ENCODE results near the gene CTXN1. TPM values are rescaled to one million over a fixed set of nuclear protein-coding genes. Genes with fewer than 3 reads are reported as not detected.

Gene CTXN1
- total and polyA plus RNA-seq, 7 donors = 0.04 to 0.30 (median 0.25) TPM; not detected in 4

GRCh38 chr19:7942981-7943443 is 17.1 kb upstream of the CTXN1 start:
- TF ChIP-seq CTCF (IDR thresholded peaks at IDR 0.05) = no peak
- Histone ChIP-seq H3K9me3 (no peaks in the 10 kb centered on the region), H3K36me3 (ENCODE audit: insufficient read depth in 1 of 2, low read depth in 1 of 2) (peaks cover 0 to 48% of the 10 kb centered on the region in 2 donors), H3K27ac (peak overlapping the region; percentile 99), H3K27me3 (ENCODE audit: insufficient read depth in 3 of 3, low read length in 2 of 3) (no peaks in the 10 kb centered on the region), H3K4me3 (peak overlapping the region; percentile 99), H3K4me1 (peaks cover 17% of the 10 kb centered on the region)
- intact Hi-C loops (cut with DNase I) = no loop called here
- DNase-seq (no peak), ATAC-seq (no peak)
- WGBS, 3 donors = 3 to 5% (median 3%) methylated on average over 33 of the region's 33 CpGs

GRCh38 chr19:7941895-7942596 is 16.1 kb upstream of the CTXN1 start:
- TF ChIP-seq CTCF (IDR thresholded peaks at IDR 0.05) = no peak
- Histone ChIP-seq H3K36me3 (ENCODE audit: insufficient read depth in 1 of 2, low read depth in 1 of 2) (peaks cover 0 to 55% of the 10 kb centered on the region in 2 donors), H3K27ac (no peak overlapping the region), H3K9me3 (no peaks in the 10 kb centered on the region), H3K4me3 (peak overlapping the region; percentile 99), H3K4me1 (peaks cover 17% of the 10 kb centered on the region), H3K27me3 (ENCODE audit: insufficient read depth in 3 of 3, low read length in 2 of 3) (no peaks in the 10 kb centered on the region)
- intact Hi-C loops (cut with DNase I) = no loop called here
- no peak for DNase-seq
- 82 to 84% (median 83%) methylated on average over 19 of the region's 19 CpGs for WGBS, 3 donors
- ATAC-seq = no peak

GRCh38 chr19:7940841-7941240 is 14.9 kb upstream of the CTXN1 start:
- Histone ChIP-seq H3K36me3 (ENCODE audit: insufficient read depth in 1 of 2, low read depth in 1 of 2) (peaks cover 0 to 67% of the 10 kb centered on the region in 2 donors), H3K27me3 (ENCODE audit: insufficient read depth in 3 of 3, low read length in 2 of 3) (no peaks in the 10 kb centered on the region), H3K27ac (no peak overlapping the region), H3K9me3 (no peaks in the 10 kb centered on the region), H3K4me1 (peaks cover 17% of the 10 kb centered on the region), H3K4me3 (no peak overlapping the region)
- DNase-seq (peak in 1 of 2 donors; percentile 40), ATAC-seq (no peak)
- 89 to 91% (median 89%) methylated on average over 13 of the region's 13 CpGs for WGBS, 3 donors
- intact Hi-C loops (cut with DNase I) = no loop called here
- TF ChIP-seq CTCF (IDR thresholded peaks at IDR 0.05) = no peak

GRCh38 chr19:7934766-7935165 is 8.8 kb upstream of the CTXN1 start:
- Histone ChIP-seq H3K27me3 (ENCODE audit: insufficient read depth in 3 of 3, low read length in 2 of 3) (no peaks in the 10 kb centered on the region), H3K27ac (no peak overlapping the region), H3K36me3 (ENCODE audit: insufficient read depth in 1 of 2, low read depth in 1 of 2) (peaks cover 9 to 100% of the 10 kb centered on the region in 2 donors), H3K4me3 (no peak overlapping the region), H3K4me1 (peaks cover 4% of the 10 kb centered on the region), H3K9me3 (no peaks in the 10 kb centered on the region)
- TF ChIP-seq CTCF (IDR thresholded peaks at IDR 0.05) = no peak
- DNase-seq = no peak
- ATAC-seq = no peak
- intact Hi-C loops (cut with DNase I) = no loop called here
- 84 to 92% (median 90%) methylated on average over 21 of the region's 21 CpGs for WGBS, 3 donors

Measured in psoas muscle (tissue), 8 donors.